CD4-positive, CD25-positive, alpha-beta regulatory T cell (primary cell): ENCODE measurements around the gene GALNT10. TPM values are rescaled to one million over a fixed set of nuclear protein-coding genes. Genes with fewer than 3 reads are reported as not detected.

Source experiments
- ATAC-seq, 2 donors: fragments of 150-1000 bp; cut with Tn5 transposase; one replicate each; pipeline ENCODE4 v1.10.0; 2021; ENCODE audit warnings: low read depth in 2 of 2, moderate number of reproducible peaks in 2 of 2, moderate library complexity in 1 of 2
- DNase-seq, 3 donors: peaks; one replicate each; pipeline versions ENCODE4 v3.0.0 to v3.0.0-alpha.2; 2012 to 2022; ENCODE audit warnings: mixed read lengths in 1 of 3
- H3K27ac ChIP-seq: one replicate; pipeline ENCODE4 v1.7.0; 2013; ENCODE audit warnings: mild to moderate bottlenecking, low read length; ENCODE audit not compliant: insufficient read depth, poor library complexity, severe bottlenecking
- H3K27me3 ChIP-seq: one replicate; pipeline ENCODE4 v1.7.0; 2013; ENCODE audit warnings: low read length; ENCODE audit not compliant: control insufficient read depth, insufficient read depth
- H3K36me3 ChIP-seq: one replicate; pipeline ENCODE4 v1.7.0; 2013; ENCODE audit warnings: mild to moderate bottlenecking, low read length, moderate library complexity; ENCODE audit not compliant: control insufficient read depth, insufficient read depth
- H3K4me1 ChIP-seq: 2 replicates; pipeline ENCODE4 v1.7.0; 2013; ENCODE audit warnings: mild to moderate bottlenecking, low read length; ENCODE audit not compliant: insufficient read depth, control insufficient read depth, poor library complexity, severe bottlenecking
- H3K4me3 ChIP-seq: one replicate; pipeline ENCODE4 v1.7.0; 2013; ENCODE audit warnings: low read depth, mild to moderate bottlenecking, low read length, moderate library complexity
- H3K9me3 ChIP-seq, 2 experiments: 1 replicate in 1 of 2; 2 replicates in 1 of 2; pipeline ENCODE4 v1.7.0; 2013; ENCODE audit warnings: low read length in 2 of 2, mild to moderate bottlenecking in 1 of 2, moderate library complexity in 1 of 2; ENCODE audit not compliant: control insufficient read depth in 2 of 2
- H3K27ac Mint-ChIP-seq, 3 donors: one replicate each; pipeline ENCODE4 v1.8.0; 2020 to 2022; ENCODE audit warnings: mild to moderate bottlenecking in 3 of 3, mixed read lengths in 3 of 3, moderate library complexity in 2 of 3
- H3K27me3 Mint-ChIP-seq: one replicate; pipeline ENCODE4 v1.8.0; 2022; ENCODE audit warnings: mild to moderate bottlenecking, mixed read lengths
- H3K36me3 Mint-ChIP-seq: one replicate; pipeline ENCODE4 v1.8.0; 2020; ENCODE audit warnings: mixed read lengths
- H3K4me1 Mint-ChIP-seq, 4 donors: one replicate each; pipeline ENCODE4 v1.8.0; 2020 to 2022; ENCODE audit warnings: mixed read lengths in 4 of 4, mild to moderate bottlenecking in 1 of 4
- H3K4me3 Mint-ChIP-seq, 4 donors: one replicate each; pipeline ENCODE4 v1.8.0; 2020 to 2022; ENCODE audit warnings: mild to moderate bottlenecking in 4 of 4, mixed read lengths in 4 of 4, moderate library complexity in 3 of 4
- H3K9me3 Mint-ChIP-seq, 7 donors: one replicate each; pipeline ENCODE4 v1.8.0; 2020 to 2022; ENCODE audit warnings: mixed read lengths in 7 of 7, mild to moderate bottlenecking in 3 of 7, moderate library complexity in 2 of 7
- polyA plus RNA-seq, 4 donors: library from polyadenylated mRNA; unstranded; fragments of 300-500 nt; fragmentation: Illumina TruSeq; gene quantifications; one replicate each; pipeline ENCODE4 v1.2.3, GENCODE V29; 2021
- total RNA-seq: library from RNA; stranded (reverse); gene quantifications from one replicate; pipeline ENCODE4 v1.2.3, GENCODE V29; 2022

The GALNT10 gene
- total and polyA plus RNA-seq, 5 donors from 2014 or later, result 8.4 to 43.4 (median 15.9) TPM

DNA sequence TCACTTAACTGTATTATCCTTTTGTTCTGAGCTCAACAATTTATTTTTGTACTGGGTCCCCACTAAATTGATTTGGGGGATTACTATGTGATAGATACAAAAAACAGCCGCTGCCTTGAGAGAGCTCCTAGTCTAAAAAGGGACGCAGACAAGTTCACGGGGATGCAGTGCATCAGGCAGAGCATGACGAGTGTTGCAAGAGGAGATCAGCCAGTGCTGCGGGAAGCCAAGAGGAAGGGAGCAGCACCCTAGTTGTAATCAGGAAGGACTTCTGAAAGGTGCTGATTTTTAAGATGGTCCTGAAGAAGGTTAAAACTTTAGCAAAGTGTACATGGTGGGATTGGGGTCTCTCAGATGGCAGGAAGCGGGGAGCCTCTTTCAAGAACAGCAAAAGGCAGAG lies 15.8 kb downstream of the GALNT10 start:
- Histone ChIP-seq H3K4me1 (peaks cover 17% of the 10 kb centered on the region), H3K36me3 (peaks cover 20% of the 10 kb centered on the region), H3K4me3 (no peak overlapping the region), H3K9me3 (peaks cover 0 to 5% of the 10 kb centered on the region in 2 experiments), H3K27ac (no peak overlapping the region), H3K27me3 (no peaks in the 10 kb centered on the region)
- DNase-seq (no peak), ATAC-seq (no peak)
- Mint-ChIP-seq H3K27me3 (no peaks in the 10 kb centered on the region), H3K36me3 (peaks cover 41% of the 10 kb centered on the region), H3K27ac (peak overlapping the region in 2 of 3 donors; percentile 49 to 72), H3K4me3 (no peak overlapping the region), H3K4me1 (peaks cover 14 to 43% (median 30%) of the 10 kb centered on the region in 4 donors), H3K9me3 (no peaks in the 10 kb centered on the region)

DNA sequence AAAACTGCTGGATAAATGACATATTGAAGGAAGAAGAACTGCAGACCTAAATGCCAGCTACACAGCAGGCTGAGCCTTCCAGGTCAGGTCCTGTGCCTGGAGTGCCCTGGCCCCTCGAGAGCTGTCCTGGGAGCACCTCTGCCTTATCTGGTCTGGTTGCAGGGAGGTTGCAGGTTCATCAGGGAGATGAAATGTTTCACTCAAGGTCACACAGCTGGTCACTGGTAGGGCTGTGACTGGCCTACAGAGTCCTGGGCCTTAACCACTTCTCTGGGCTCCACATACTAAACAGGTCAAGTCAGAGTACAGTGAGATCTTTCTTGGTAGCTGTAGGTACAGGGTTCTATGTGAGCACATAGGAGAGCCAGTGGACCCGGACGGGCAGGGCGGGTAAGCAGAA lies 16.7 kb downstream of the GALNT10 start:
- peaks cover 12% of the 10 kb centered on the region for H3K4me1 ChIP-seq
- Mint-ChIP-seq H3K36me3 (peaks cover 41% of the 10 kb centered on the region), H3K9me3 (no peaks in the 10 kb centered on the region), H3K4me3 (peak overlapping the region in 1 of 4 donors; percentile 18), H3K27me3 (no peaks in the 10 kb centered on the region), H3K4me1 (peaks cover 14 to 38% (median 27%) of the 10 kb centered on the region in 4 donors), H3K27ac (no peak overlapping the region)
- no peak overlapping the region for H3K27ac ChIP-seq
- H3K27me3 ChIP-seq, result no peaks in the 10 kb centered on the region
- peaks cover 0 to 5% of the 10 kb centered on the region in 2 experiments for H3K9me3 ChIP-seq
- peaks cover 26% of the 10 kb centered on the region for H3K36me3 ChIP-seq
- no peak for ATAC-seq
- no peak overlapping the region for H3K4me3 ChIP-seq
- DNase-seq, result no peak

DNA sequence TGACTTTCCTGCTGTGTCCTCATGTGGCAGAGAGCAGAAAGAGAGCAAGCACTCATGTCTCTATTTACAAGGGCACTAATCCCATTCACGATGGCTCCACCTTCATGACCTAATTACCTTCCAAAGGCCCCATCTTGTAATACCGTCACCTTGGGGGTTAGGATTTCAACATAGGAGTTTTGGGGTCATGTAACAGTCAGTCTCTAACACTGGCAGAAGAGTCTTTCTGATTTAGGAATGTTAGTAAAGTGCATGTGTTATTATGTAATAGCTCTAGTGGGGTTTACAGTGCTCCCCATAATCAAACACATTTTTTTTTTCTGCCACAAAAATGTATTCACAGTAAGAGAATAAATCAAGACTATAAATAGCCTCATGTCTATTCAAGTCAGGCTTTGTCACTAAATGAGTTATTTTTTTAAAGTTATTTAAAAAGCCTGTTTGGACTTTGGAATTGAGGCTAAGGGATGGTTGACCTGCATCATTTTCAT lies 19.1 kb downstream of the GALNT10 start:
- no peak overlapping the region for H3K4me3 Mint-ChIP-seq
- H3K9me3 Mint-ChIP-seq, result no peaks in the 10 kb centered on the region
- no peak overlapping the region for H3K27ac ChIP-seq
- H3K4me1 Mint-ChIP-seq, result peaks cover 6 to 21% (median 16%) of the 10 kb centered on the region in 4 donors
- ATAC-seq (no peak), DNase-seq (no peak)
- H3K27me3 ChIP-seq, result no peaks in the 10 kb centered on the region
- H3K36me3 ChIP-seq, result peaks cover 29% of the 10 kb centered on the region
- no peaks in the 10 kb centered on the region for H3K4me1 ChIP-seq
- peaks cover 0 to 5% of the 10 kb centered on the region in 2 experiments for H3K9me3 ChIP-seq
- no peak overlapping the region for H3K4me3 ChIP-seq
- no peaks in the 10 kb centered on the region for H3K27me3 Mint-ChIP-seq
- peaks cover 34% of the 10 kb centered on the region for H3K36me3 Mint-ChIP-seq
- no peak overlapping the region for H3K27ac Mint-ChIP-seq

DNA sequence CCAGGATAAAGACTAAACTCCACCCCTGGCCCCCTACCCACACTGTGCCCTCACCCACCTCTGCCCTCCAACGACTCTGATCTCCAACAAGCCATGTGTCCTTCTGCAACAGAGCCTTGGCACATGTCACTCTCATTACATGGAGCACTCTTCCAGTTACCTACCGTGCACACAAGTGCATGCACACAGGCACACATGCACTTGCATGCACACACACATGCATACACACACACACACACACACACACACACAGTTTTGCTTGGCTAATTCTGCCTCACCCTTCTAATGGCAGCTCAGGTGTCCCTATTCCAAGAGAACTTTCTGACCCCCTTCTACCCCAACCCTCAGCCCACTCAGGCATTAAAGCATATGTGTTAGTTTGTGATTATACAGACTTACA lies 19.6 kb downstream of the GALNT10 start:
- Histone ChIP-seq H3K4me3 (no peak overlapping the region), H3K27ac (no peak overlapping the region), H3K4me1 (no peaks in the 10 kb centered on the region), H3K9me3 (peaks cover 0 to 5% of the 10 kb centered on the region in 2 experiments), H3K36me3 (peaks cover 26% of the 10 kb centered on the region), H3K27me3 (no peaks in the 10 kb centered on the region)
- H3K36me3 Mint-ChIP-seq, result peaks cover 30% of the 10 kb centered on the region
- no peaks in the 10 kb centered on the region for H3K27me3 Mint-ChIP-seq
- peak overlapping the region in 1 of 3 donors; percentile 4 for H3K27ac Mint-ChIP-seq
- no peaks in the 10 kb centered on the region for H3K9me3 Mint-ChIP-seq
- peaks cover 6 to 23% (median 15%) of the 10 kb centered on the region in 4 donors for H3K4me1 Mint-ChIP-seq
- ATAC-seq, result no peak
- DNase-seq, result no peak
- no peak overlapping the region for H3K4me3 Mint-ChIP-seq

DNA sequence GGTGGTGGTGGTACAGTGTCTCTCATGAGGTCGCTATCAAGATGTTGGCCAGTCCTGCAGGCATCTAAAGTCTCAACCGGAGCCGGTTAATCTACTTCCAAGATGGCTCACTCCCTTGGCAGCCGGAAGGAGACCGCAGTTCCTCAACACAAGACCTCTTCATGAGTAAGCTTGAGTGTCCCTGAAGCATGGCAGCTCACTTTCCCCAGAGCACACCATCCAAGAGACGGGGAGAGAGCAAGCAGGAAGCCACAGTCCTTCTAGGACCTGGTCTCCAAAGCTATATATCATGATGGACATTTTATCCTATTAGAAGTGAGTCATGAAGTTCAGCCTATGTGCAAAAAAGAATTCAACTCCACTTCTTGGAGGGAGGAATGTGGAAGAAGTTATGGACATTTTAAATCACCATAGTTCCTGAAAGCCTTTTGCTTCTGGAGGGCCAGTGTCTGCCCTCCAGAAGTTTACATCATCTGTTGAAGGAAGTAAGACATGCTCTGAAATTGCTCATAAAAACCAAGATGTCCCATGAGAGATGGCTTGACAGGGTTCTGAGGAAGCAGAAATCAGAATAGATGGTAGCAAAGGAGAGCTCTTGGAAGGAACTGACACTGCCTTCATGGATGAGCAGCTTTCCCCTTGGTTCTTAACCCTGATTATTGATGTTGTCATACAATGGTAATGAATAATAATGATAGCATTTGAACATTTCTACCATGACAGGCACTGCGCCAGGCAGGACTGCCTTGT lies 21.3 kb downstream of the GALNT10 start:
- H3K36me3 ChIP-seq, result peaks cover 20% of the 10 kb centered on the region
- no peak overlapping the region for H3K27ac ChIP-seq

DNA sequence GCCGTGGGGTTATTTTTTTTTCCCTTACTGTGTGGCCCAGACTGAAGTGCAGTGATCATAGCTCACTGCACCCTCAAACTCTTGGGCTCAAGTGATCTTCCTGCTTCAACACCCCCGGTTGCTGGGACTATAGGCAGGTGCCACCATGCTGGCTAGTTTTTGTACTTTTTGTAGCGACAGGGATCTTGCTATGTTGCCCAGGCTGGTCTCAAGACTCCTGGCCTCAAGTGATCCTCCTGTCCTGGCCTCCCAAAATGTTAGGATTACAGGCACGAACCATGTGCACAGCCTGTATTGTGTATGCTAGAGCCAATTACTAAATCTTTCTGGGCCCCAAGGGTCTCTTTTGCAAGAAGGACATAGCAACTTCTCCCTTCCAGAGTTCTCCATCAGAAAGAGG lies 23.1 kb downstream of the GALNT10 start:
- no peak overlapping the region for H3K27ac ChIP-seq
- Mint-ChIP-seq H3K9me3 (no peaks in the 10 kb centered on the region), H3K27ac (peak overlapping the region in 2 of 3 donors; percentile 14 to 23), H3K4me1 (peaks cover 14 to 29% (median 25%) of the 10 kb centered on the region in 4 donors), H3K36me3 (peaks cover 8% of the 10 kb centered on the region), H3K4me3 (no peak overlapping the region), H3K27me3 (no peaks in the 10 kb centered on the region)
- peaks cover 20% of the 10 kb centered on the region for H3K36me3 ChIP-seq
- peaks cover 0 to 5% of the 10 kb centered on the region in 2 experiments for H3K9me3 ChIP-seq
- no peak for ATAC-seq
- H3K4me3 ChIP-seq, result no peak overlapping the region
- H3K4me1 ChIP-seq, result peaks cover 9% of the 10 kb centered on the region
- H3K27me3 ChIP-seq, result no peaks in the 10 kb centered on the region
- no peak for DNase-seq

More for the DNA sequence above, 21.3 kb downstream of the GALNT10 start:
- Mint-ChIP-seq H3K36me3 (peaks cover 19% of the 10 kb centered on the region), H3K9me3 (no peaks in the 10 kb centered on the region), H3K27me3 (no peaks in the 10 kb centered on the region), H3K4me1 (peaks cover 14 to 28% (median 20%) of the 10 kb centered on the region in 4 donors), H3K27ac (no peak overlapping the region), H3K4me3 (peak overlapping the region in 1 of 4 donors; percentile 3)
- Histone ChIP-seq H3K27me3 (no peaks in the 10 kb centered on the region), H3K4me3 (no peak overlapping the region), H3K9me3 (peaks cover 0 to 5% of the 10 kb centered on the region in 2 experiments), H3K4me1 (peaks cover 2% of the 10 kb centered on the region)
- ATAC-seq (no peak), DNase-seq (no peak)

DNA sequence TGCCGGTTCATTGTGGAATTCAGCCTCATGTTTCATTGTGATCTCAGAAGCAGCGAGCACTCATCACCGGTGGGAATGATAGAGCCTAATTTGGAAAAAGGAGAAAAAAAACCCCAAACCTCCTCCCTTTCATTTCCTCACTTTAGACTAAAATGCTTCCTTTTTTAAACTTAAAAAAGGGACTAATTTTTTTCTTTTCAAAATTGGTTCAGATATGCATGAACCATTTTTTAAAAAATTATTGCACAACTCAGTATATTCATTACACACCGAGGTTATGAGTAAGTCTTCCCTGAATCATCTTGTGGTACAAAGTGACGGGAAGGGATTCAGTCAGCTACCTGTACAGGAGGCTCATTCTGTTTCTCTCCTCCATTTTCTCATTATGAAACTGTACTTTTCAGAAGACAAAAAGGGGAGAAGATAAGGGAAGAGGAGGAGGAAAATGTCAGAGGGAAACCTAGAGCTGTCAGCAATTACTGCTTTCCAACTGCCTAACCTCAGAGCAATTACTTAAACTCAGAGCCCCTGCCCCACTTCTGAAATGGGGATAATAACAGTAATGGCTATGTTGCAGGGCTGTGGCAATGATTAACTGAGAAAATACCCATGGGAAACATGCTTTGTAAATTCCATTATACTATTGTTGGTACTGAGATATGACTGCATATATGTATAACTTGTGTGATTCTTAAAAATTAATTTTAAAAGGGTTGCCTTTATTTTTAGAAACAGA lies 24.0 kb downstream of the GALNT10 start:
- peak; percentile 40 to 42 for ATAC-seq
- peaks cover 9% of the 10 kb centered on the region for H3K4me1 ChIP-seq
- H3K27me3 ChIP-seq, result no peaks in the 10 kb centered on the region
- peaks cover under 1% of the 10 kb centered on the region for H3K36me3 Mint-ChIP-seq
- H3K27me3 Mint-ChIP-seq, result no peaks in the 10 kb centered on the region
- peaks cover 11 to 31% (median 29%) of the 10 kb centered on the region in 4 donors for H3K4me1 Mint-ChIP-seq
- H3K9me3 ChIP-seq, result no peaks in the 10 kb centered on the region
- peaks cover 17% of the 10 kb centered on the region for H3K36me3 ChIP-seq
- DNase-seq, result peak in 1 of 3 donors; percentile 32
- H3K4me3 Mint-ChIP-seq, result no peak overlapping the region
- H3K27ac Mint-ChIP-seq, result peak overlapping the region in 2 of 3 donors; percentile 23 to 69
- no peak overlapping the region for H3K27ac ChIP-seq
- no peak overlapping the region for H3K4me3 ChIP-seq
- no peaks in the 10 kb centered on the region for H3K9me3 Mint-ChIP-seq
